Measurements from ENCODE around the gene SLC38A3. TPM values are rescaled to one million over a fixed set of nuclear protein-coding genes. Genes with fewer than 3 reads are reported as not detected.
A peak's percentile ranks its signal among the peaks of the same experiment; 100 is the strongest.

The SLC38A3 gene
- total and polyA plus RNA-seq, 2 donors (not counting 1 experiment from before 2014, with no cell fraction given), result not detected

DNA sequence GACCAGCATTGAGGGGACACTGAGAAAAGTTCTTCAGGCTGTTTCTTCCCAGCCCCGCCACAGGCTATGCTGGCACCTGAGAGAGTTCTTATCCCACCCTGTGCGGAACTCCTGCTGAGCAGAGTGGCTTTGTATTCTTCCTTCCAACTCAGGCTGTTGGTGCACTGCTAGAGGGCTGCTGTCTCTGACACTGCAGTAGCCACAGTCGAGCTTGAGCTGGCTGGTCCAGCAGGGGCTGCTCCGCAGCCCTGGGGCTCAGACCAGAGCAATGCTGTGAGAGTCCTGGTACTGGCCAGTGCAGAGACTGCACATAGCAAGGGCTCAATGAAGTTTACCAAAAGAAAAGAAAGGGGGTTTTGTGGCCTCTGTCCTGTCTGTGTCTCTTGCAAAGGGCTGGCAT, 34.6 kb downstream of the SLC38A3 start:
- H2AFZ ChIP-seq (ENCODE audit: insufficient read depth, low read depth, low read length, poor library complexity, severe bottlenecking), result no peak overlapping the region
- Mint-ChIP-seq H3K4me1 (peaks cover 71% of the 10 kb centered on the region), H3K9me3 (ENCODE audit: insufficient read depth) (no peaks in the 10 kb centered on the region), H3K4me3 (peak overlapping the region; percentile 97), H3K27me3 (no peaks in the 10 kb centered on the region), H3K27ac (peak overlapping the region; percentile 97)
- WGBS (ENCODE audit: insufficient coverage), result 86% methylated on average over 4 of the region's 4 CpGs
- intact Hi-C loops (cut with micrococcal nuclease), result loop anchor here (5.0 to 10.0 kb wide), 5 partner anchors 83 to 1522 kb away; partner anchors contain the start of genes APEH, HYAL2, IP6K2 and USP4
- no peaks in the 10 kb centered on the region for H3K27me3 ChIP-seq (replicated peaks in 1 of 4; ENCODE audit: control extremely low read depth in 1 of 4, control insufficient read depth in 3 of 4, insufficient read depth in 4 of 4, low read length in 3 of 4)
- TF ChIP-seq EZH2 (IDR thresholded peaks at IDR 0.05; ENCODE audit: borderline replicate concordance, insufficient read depth, low read depth, low read length, poor library complexity, severe bottlenecking), result no peak
- TF ChIP-seq, protein P1, sequence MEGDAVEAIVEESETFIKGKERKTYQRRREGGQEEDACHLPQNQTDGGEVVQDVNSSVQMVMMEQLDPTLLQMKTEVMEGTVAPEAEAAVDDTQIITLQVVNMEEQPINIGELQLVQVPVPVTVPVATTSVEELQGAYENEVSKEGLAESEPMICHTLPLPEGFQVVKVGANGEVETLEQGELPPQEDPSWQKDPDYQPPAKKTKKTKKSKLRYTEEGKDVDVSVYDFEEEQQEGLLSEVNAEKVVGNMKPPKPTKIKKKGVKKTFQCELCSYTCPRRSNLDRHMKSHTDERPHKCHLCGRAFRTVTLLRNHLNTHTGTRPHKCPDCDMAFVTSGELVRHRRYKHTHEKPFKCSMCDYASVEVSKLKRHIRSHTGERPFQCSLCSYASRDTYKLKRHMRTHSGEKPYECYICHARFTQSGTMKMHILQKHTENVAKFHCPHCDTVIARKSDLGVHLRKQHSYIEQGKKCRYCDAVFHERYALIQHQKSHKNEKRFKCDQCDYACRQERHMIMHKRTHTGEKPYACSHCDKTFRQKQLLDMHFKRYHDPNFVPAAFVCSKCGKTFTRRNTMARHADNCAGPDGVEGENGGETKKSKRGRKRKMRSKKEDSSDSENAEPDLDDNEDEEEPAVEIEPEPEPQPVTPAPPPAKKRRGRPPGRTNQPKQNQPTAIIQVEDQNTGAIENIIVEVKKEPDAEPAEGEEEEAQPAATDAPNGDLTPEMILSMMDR (IDR thresholded peaks at IDR 0.05), result no peak
- ATAC-seq (ENCODE audit: low read depth), result no peak
- H3K4me2 ChIP-seq (replicated peaks; ENCODE audit: low read depth, low read length, poor library complexity, severe bottlenecking), result peak overlapping the region; percentile 97
- H3K4me3 ChIP-seq (ENCODE audit: control extremely low read depth in 1 of 5, extremely low read depth in 1 of 5, insufficient read depth in 1 of 5, low read depth in 2 of 5, low read length in 4 of 5), result no peak overlapping the region
- H4K20me1 ChIP-seq (ENCODE audit: control insufficient read depth, insufficient read depth, low read length, poor library complexity, severe bottlenecking), result peaks cover 78% of the 10 kb centered on the region
- peak overlapping the region; percentile 81 to 91 for H3K27ac ChIP-seq (ENCODE audit: low read length in 2 of 2)
- peaks cover 0 to 36% of the 10 kb centered on the region in 2 experiments for H3K36me3 ChIP-seq (replicated peaks in 1 of 2; ENCODE audit: control extremely low read depth in 1 of 2, control insufficient read depth in 1 of 2, extremely low read depth in 1 of 2, insufficient read depth in 2 of 2, low read length in 1 of 2)
- H3K9me3 ChIP-seq (ENCODE audit: control extremely low read depth in 1 of 3, control insufficient read depth in 2 of 3, insufficient read depth in 1 of 3, low read length in 2 of 3), result no peaks in the 10 kb centered on the region
- no peak overlapping the region for H3K9ac ChIP-seq (ENCODE audit: low read length)
- peaks cover 93% of the 10 kb centered on the region for H3K79me2 ChIP-seq (ENCODE audit: control insufficient read depth, insufficient read depth, low read length)
- H3K4me1 ChIP-seq (ENCODE audit: control insufficient read depth in 2 of 2, insufficient read depth in 2 of 2, low read length in 2 of 2), result peaks cover 66 to 75% of the 10 kb centered on the region in 2 donors
- DNase-seq, result no peak
- ChIA-PET POLR2A (interaction anchor here (1.2 kb wide), 1 partner anchor 9 kb away, joined by 3 read pairs; no protein-coding TSS in a partner anchor), CTCF (interaction anchor here (22.2 to 27.3 kb wide), 2 partner anchors 6 to 9 kb away, joined by 596 read pairs; partner anchors contain the start of gene GNAI2)

DNA sequence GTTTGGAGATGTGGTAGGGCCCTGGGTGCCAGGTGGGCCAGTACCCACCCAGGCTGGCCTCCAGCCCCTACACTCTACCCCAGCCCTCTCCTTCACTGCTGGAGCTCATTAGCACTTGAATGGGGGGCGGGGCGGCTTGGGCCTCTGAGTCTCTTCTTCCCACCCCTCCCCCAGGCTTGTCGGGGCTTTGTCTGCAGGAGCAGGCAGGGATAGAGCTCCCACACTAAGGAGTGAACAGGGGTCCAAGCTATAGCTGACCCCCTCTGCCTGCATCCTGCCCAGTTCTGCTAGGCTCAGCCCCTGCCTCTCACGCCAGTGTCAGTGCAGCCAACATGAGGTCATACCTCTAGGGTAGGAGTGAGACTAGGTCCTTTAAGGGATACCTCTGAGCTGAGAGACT, 36.1 kb downstream of the SLC38A3 start:
- 68% methylated on average over 4 of the region's 4 CpGs for WGBS (ENCODE audit: insufficient coverage)
- peaks cover 69 to 79% of the 10 kb centered on the region in 2 donors for H3K4me1 ChIP-seq (ENCODE audit: control insufficient read depth in 2 of 2, insufficient read depth in 2 of 2, low read length in 2 of 2)

More for the DNA sequence above, 36.1 kb downstream of the SLC38A3 start:
- DNase-seq (no peak), ATAC-seq (ENCODE audit: low read depth) (no peak)
- Histone ChIP-seq H3K4me3 (ENCODE audit: control extremely low read depth in 1 of 5, extremely low read depth in 1 of 5, insufficient read depth in 1 of 5, low read depth in 2 of 5, low read length in 4 of 5) (peak overlapping the region in 1 of 5 experiments; percentile 52), H3K36me3 (replicated peaks in 1 of 2; ENCODE audit: control extremely low read depth in 1 of 2, control insufficient read depth in 1 of 2, extremely low read depth in 1 of 2, insufficient read depth in 2 of 2, low read length in 1 of 2) (peaks cover 0 to 38% of the 10 kb centered on the region in 2 experiments), H3K9me3 (ENCODE audit: control extremely low read depth in 1 of 3, control insufficient read depth in 2 of 3, insufficient read depth in 1 of 3, low read length in 2 of 3) (no peaks in the 10 kb centered on the region), H3K27ac (ENCODE audit: low read length in 2 of 2) (peak overlapping the region; percentile 81 to 91), H4K20me1 (ENCODE audit: control insufficient read depth, insufficient read depth, low read length, poor library complexity, severe bottlenecking) (peaks cover 94% of the 10 kb centered on the region), H3K4me2 (replicated peaks; ENCODE audit: low read depth, low read length, poor library complexity, severe bottlenecking) (peak overlapping the region; percentile 76), H2AFZ (ENCODE audit: insufficient read depth, low read depth, low read length, poor library complexity, severe bottlenecking) (no peak overlapping the region), H3K27me3 (replicated peaks in 1 of 4; ENCODE audit: control extremely low read depth in 1 of 4, control insufficient read depth in 3 of 4, insufficient read depth in 4 of 4, low read length in 3 of 4) (no peaks in the 10 kb centered on the region), H3K9ac (ENCODE audit: low read length) (peak overlapping the region; percentile 61), H3K79me2 (ENCODE audit: control insufficient read depth, insufficient read depth, low read length) (peaks cover 100% of the 10 kb centered on the region)
- ChIA-PET POLR2A (no interaction called here), CTCF (interaction anchor here (22.2 to 27.3 kb wide), 2 partner anchors 7 to 8 kb away, joined by 596 read pairs; partner anchors contain the start of gene GNAI2)
- no peak for TF ChIP-seq EZH2 (IDR thresholded peaks at IDR 0.05; ENCODE audit: borderline replicate concordance, insufficient read depth, low read depth, low read length, poor library complexity, severe bottlenecking)
- TF ChIP-seq, protein P1 (IDR thresholded peaks at IDR 0.05), result no peak
- H3K27ac Mint-ChIP-seq, result peak overlapping the region; percentile 98
- H3K27me3 Mint-ChIP-seq, result no peaks in the 10 kb centered on the region
- intact Hi-C loops (cut with micrococcal nuclease), result no loop called here
- H3K4me1 Mint-ChIP-seq, result peaks cover 75% of the 10 kb centered on the region
- peak overlapping the region; percentile 88 for H3K4me3 Mint-ChIP-seq
- H3K9me3 Mint-ChIP-seq (ENCODE audit: insufficient read depth), result no peaks in the 10 kb centered on the region

Data from B cell (primary cell).